LNCaP clone FGC (cell line): ENCODE results near the gene CCDC85C.

Source experiments
- DNase-seq: peaks from one replicate; pipeline ENCODE4 v3.0.0-alpha.2; 2011; ENCODE audit warnings: low read depth
- H3K4me3 ChIP-seq: 2 replicates; pipeline ENCODE4 v1.5.1; 2011; ENCODE audit warnings: mild to moderate bottlenecking, low read depth, low read length, control low read depth
- TF ChIP-seq, protein P1 (sequence below): IDR thresholded peaks from 2 replicates; pipeline ENCODE4 v1.5.1; 2012; ENCODE audit warnings: mild to moderate bottlenecking; ENCODE audit not compliant: control insufficient read depth, insufficient read depth; ENCODE audit errors: extremely low read depth

Gene CCDC85C

DNA sequence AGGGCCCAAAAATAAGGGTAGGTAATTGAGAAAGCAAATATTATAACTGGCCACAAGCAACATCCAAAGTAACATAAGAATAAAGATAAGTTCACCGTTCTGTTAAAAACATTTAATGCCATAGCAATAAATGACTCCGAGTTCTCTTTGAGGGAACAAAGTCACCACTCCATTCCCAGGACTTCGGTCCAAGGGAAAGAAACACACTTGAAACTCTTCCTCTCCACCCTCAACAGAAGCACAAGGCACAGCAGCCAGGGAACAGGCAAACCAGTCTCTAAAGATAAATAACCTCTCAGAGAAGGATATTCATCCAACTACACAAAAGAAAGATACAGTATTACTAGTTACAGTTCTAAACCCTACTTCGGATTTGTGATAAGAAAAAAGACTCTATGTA lies 125.9 kb downstream of the CCDC85C start:
- H3K4me3 ChIP-seq = no peak overlapping the region
- no peak for DNase-seq
- TF ChIP-seq, protein P1, sequence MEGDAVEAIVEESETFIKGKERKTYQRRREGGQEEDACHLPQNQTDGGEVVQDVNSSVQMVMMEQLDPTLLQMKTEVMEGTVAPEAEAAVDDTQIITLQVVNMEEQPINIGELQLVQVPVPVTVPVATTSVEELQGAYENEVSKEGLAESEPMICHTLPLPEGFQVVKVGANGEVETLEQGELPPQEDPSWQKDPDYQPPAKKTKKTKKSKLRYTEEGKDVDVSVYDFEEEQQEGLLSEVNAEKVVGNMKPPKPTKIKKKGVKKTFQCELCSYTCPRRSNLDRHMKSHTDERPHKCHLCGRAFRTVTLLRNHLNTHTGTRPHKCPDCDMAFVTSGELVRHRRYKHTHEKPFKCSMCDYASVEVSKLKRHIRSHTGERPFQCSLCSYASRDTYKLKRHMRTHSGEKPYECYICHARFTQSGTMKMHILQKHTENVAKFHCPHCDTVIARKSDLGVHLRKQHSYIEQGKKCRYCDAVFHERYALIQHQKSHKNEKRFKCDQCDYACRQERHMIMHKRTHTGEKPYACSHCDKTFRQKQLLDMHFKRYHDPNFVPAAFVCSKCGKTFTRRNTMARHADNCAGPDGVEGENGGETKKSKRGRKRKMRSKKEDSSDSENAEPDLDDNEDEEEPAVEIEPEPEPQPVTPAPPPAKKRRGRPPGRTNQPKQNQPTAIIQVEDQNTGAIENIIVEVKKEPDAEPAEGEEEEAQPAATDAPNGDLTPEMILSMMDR = no peak

DNA sequence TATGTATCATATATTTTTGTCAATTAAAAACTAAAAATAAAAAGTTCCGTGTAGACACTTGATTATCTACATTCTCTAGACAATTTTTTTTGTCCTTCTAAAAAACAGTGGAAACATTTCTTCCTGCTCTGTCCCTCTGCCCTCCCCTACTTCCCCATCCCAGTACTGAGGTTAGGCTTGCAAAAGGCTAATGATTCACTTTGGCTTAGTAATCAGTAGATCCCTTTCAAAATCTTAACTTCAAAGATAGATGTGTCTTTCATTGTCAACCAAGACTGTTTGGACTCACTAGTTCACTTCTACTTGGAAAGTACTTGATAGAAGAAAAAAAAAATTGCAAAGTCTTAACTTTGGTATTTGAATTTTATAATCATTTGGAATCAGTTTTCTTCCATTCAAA lies 127.1 kb downstream of the CCDC85C start:
- no peak for DNase-seq
- TF ChIP-seq, protein P1 = no peak
- no peak overlapping the region for H3K4me3 ChIP-seq

DNA sequence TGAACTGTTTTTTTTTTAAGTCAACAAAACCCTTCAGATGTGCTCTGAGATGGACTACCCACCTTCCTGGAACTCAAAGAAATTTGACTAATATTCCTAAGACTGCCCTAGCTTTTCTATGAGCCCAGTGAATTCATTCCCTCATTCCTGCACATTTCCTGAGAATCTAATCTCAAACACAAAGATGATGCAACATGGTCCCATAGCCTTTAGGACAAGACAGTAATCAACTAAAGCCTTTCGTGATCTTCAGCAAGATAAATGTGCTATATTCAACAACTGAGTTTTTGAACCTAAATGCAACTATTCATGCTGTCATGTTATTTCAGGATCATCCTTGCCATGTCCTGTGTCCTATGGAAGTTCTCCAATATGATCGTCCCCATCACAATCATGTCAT lies 128.3 kb downstream of the CCDC85C start:
- no peak for DNase-seq
- TF ChIP-seq, protein P1 = no peak
- peak overlapping the region; percentile 27 for H3K4me3 ChIP-seq

DNA sequence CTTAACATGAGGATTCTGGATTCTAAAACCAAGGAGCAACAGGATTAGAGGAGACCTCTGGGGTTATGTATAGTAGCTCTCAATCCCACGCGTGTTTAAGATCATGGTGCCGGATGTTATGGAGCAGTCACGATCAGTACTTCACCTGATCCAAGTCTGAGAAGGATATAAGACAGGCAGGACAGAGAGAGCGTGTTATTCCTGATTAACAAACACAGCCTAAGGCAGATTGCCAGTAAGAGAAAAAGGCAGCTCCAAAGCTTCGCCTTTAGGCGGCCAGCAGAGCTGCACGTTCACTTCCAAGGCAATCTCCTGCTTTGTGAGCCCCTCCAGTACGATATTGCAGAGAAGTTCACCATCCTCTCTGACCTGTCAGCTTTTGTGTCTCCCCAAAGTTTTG lies 128.8 kb downstream of the CCDC85C start:
- DNase-seq = peak; percentile 91
- TF ChIP-seq, protein P1 = peak; percentile 27; the same call in 1 of the 2 replicates
- peak overlapping the region; percentile 27 for H3K4me3 ChIP-seq

DNA sequence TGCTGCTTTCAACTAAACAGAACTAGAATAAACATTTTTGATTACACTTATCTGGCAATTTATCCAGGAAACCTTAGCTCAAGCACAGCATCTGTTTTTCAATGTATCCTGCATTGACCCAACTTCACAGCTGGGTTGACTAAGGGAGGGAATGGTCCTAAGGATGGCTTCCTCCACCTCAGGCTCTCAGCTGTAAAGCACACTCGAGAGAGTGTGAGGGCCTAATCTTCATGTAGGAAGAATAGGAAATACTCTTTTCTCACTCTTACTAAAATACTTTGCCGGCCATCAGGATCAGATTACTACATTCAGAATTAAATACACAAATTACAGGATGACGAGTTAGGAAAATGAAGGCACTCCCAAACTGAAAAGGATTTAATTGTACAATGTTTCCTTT lies 130.5 kb downstream of the CCDC85C start:
- no peak overlapping the region for H3K4me3 ChIP-seq
- TF ChIP-seq, protein P1 = no peak
- no peak for DNase-seq

DNA sequence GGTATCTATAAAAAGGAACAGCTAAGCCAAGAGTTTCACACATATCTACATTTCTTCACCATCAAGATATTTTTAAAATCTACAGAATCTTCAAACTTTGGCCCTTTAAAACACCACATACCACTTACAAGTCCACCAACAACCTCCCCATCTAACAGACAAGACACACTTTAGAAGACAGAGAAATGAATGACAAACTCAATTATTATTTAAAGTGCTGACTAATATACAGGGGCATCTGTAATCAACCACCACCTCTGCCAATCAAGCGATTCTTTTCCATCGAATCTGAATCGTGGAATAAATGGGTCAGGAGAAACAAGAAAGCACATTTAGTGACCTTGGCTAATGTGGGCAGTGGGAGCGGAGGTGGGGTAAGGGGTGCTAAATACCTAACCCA lies 131.1 kb downstream of the CCDC85C start:
- TF ChIP-seq, protein P1 = no peak
- DNase-seq = no peak
- H3K4me3 ChIP-seq = no peak overlapping the region

DNA sequence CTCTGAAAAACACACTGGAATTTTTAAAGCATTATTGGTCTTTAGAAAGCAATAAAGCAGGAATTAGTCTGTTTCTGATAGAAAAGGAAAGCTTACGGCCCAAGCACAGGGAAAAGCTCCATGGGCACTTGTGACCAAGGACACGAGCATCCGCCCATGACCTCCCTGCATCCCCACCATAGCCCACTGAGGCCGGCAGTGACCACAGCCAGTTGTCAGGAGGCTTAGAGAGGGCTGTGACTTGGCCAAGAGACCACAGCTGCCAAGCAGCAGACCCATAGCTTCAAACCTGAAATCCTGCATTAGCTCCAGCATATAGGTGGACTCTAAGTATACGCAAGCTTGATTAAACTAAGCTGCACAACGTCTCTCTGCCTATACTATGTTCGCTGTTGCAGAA lies 132.3 kb downstream of the CCDC85C start:
- TF ChIP-seq, protein P1 = no peak
- no peak overlapping the region for H3K4me3 ChIP-seq
- DNase-seq = no peak
